ENCODE measurements around the gene GLYATL1.

GLYATL1 gene

DNA sequence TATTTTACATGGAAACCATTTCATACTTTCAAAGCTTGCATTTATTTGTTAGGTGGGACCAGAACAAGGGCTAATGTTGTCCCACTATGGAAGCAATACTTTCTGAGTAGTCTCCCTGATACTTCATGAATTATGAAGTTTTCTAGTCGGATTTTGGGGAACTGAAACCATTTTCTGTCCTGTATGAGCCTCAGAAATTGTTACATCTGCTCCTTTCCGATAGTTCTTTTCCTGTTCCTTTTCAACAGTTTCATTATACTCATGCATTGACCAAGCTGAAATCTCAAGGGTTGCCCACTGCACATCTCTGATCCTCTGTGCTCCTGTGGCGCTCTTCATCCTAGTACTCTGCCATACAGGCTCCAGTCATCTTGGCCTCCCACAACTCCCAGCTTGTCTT is 31.5 kb upstream of the GLYATL1 start:
- no peaks in the 10 kb centered on the region for H3K9me3 ChIP-seq (ENCODE audit: low read depth, low read length)
- H3K27ac ChIP-seq = no peak overlapping the region
- no peaks in the 10 kb centered on the region for H3K36me3 ChIP-seq (ENCODE audit: insufficient read depth, low read length)
- no peak for TF ChIP-seq EZH2 (IDR thresholded peaks at IDR 0.05)
- no peak for TF ChIP-seq POLR2AphosphoS5 (IDR thresholded peaks at IDR 0.05; ENCODE audit: borderline replicate concordance, low read depth, low read length)
- TF ChIP-seq FOXP2 (optimal IDR thresholded peaks at IDR 0.05; ENCODE audit: control extremely low read depth, extremely low read length, insufficient read depth) = no peak
- no peak overlapping the region for H3K4me3 ChIP-seq
- DNase-seq (ENCODE audit: low read depth, low spot score) = no peak
- no peak overlapping the region for H3K9ac ChIP-seq (ENCODE audit: insufficient read length)

DNA sequence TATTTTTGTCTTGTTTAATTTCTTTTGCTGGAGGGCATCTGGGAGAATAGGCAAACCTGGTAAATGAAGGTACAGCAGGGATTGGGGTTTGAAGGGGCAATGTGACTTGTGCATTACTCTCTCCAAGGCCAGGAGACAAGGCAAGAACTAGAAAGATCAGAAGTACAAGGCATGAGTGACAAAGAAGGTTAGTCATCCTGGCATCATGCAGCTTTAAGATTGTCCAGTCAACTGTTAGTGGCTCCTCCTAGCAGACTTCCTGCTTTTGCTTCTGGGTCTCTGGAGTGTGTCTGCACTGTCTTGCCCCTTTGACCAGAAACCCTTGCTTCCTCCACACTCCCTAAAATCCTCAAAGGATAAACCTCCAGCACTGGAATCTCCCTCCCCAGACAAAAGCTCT is 27.2 kb upstream of the GLYATL1 start:
- Histone ChIP-seq H3K4me3 (no peak overlapping the region), H3K36me3 (ENCODE audit: insufficient read depth, low read length) (no peaks in the 10 kb centered on the region), H3K9ac (ENCODE audit: insufficient read length) (no peak overlapping the region), H3K27ac (no peak overlapping the region), H3K9me3 (ENCODE audit: low read depth, low read length) (no peaks in the 10 kb centered on the region)
- no peak for DNase-seq (ENCODE audit: low read depth, low spot score)
- TF ChIP-seq EZH2 (IDR thresholded peaks at IDR 0.05) (no peak), FOXP2 (optimal IDR thresholded peaks at IDR 0.05; ENCODE audit: control extremely low read depth, extremely low read length, insufficient read depth) (no peak), POLR2AphosphoS5 (IDR thresholded peaks at IDR 0.05; ENCODE audit: borderline replicate concordance, low read depth, low read length) (no peak)

DNA sequence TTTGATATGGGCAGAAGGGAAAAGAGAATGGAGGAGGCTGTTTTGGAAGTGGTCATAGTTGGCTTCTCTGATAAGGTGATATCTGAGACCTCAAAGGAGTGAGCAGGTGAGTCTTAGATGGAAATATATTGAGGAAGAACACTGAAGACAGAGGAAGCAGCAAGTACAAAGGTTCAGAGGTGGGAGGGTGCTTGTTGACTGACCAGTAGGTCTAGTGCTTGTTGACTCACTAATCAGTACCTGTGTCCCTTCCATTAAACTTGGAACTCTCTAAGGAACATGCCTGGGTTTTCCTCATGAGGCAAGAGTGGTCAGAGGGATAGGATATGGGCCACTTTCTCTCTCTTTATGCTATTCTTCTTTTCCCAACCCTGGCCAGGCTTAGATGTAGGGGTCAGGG is 25.6 kb upstream of the GLYATL1 start:
- Histone ChIP-seq H3K9ac (ENCODE audit: insufficient read length) (no peak overlapping the region), H3K27ac (no peak overlapping the region), H3K4me3 (no peak overlapping the region), H3K36me3 (ENCODE audit: insufficient read depth, low read length) (no peaks in the 10 kb centered on the region), H3K9me3 (ENCODE audit: low read depth, low read length) (no peaks in the 10 kb centered on the region)
- DNase-seq (ENCODE audit: low read depth, low spot score) = no peak
- TF ChIP-seq POLR2AphosphoS5 (IDR thresholded peaks at IDR 0.05; ENCODE audit: borderline replicate concordance, low read depth, low read length) (no peak), EZH2 (IDR thresholded peaks at IDR 0.05) (no peak), FOXP2 (optimal IDR thresholded peaks at IDR 0.05; ENCODE audit: control extremely low read depth, extremely low read length, insufficient read depth) (no peak)

DNA sequence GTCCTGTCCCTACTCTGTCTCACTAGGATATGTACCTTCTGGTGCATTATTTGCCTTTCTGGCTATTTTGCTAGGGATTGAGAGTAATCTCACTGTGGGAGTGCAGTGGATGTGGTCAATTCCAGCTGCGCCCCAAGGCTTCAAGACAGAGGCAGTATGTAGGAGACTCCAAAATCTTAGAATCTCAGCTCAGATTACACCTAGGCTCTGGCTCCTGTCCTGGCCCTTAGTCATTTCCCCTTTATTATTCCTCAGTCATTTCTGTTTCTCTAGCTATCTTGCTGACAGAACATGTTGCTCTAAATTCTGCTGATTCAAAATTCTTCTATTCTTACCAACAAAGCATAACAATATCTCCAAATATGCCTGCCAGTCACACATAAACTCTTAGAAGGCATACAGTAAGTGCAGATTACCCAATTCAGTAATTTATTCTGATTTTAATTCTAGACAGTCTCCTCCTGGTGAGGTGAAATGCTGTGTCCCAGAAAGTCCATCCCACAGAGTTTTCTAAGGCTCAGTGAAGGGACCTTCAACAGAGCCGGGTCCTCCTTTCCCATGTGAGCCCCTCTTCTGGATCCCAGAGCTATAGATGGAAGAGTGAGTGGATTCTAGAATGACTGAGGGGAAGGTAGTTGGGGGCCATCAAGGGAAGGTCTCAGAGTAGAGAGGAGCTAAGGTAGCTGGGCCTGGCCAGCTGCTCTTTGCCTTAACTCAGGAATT is 24.3 kb upstream of the GLYATL1 start:
- H3K27ac ChIP-seq = no peak overlapping the region
- no peaks in the 10 kb centered on the region for H3K9me3 ChIP-seq (ENCODE audit: low read depth, low read length)
- no peak overlapping the region for H3K9ac ChIP-seq (ENCODE audit: insufficient read length)
- H3K36me3 ChIP-seq (ENCODE audit: insufficient read depth, low read length) = no peaks in the 10 kb centered on the region
- TF ChIP-seq POLR2AphosphoS5 (IDR thresholded peaks at IDR 0.05; ENCODE audit: borderline replicate concordance, low read depth, low read length) = no peak
- no peak for TF ChIP-seq FOXP2 (optimal IDR thresholded peaks at IDR 0.05; ENCODE audit: control extremely low read depth, extremely low read length, insufficient read depth)
- TF ChIP-seq EZH2 (IDR thresholded peaks at IDR 0.05) = no peak
- no peak for DNase-seq (ENCODE audit: low read depth, low spot score)
- H3K4me3 ChIP-seq = no peak overlapping the region

DNA sequence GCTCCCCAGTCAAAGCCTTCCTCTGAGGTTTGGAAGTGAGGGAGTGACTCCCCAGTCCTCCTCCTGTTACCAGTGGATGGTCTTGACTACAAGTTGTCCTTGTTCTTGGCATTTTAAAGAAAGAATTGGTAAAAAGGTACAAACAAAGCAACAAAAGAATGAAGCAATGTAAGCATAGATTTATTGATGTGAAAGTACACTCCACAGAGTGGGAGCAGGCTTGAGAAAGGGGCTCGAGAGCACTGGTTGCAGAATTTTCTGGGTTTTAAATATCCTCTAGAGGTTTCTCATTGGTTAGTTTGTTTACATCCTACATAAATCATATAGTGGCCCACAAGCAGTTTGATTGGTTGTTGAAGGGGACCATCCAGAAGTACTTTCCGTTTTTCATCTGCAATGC is 22.7 kb upstream of the GLYATL1 start:
- no peak for DNase-seq (ENCODE audit: low read depth, low spot score)
- H3K9ac ChIP-seq (ENCODE audit: insufficient read length) = no peak overlapping the region
- no peak for TF ChIP-seq EZH2 (IDR thresholded peaks at IDR 0.05)
- no peak for TF ChIP-seq POLR2AphosphoS5 (IDR thresholded peaks at IDR 0.05; ENCODE audit: borderline replicate concordance, low read depth, low read length)
- TF ChIP-seq FOXP2 (optimal IDR thresholded peaks at IDR 0.05; ENCODE audit: control extremely low read depth, extremely low read length, insufficient read depth) = no peak
- no peak overlapping the region for H3K4me3 ChIP-seq
- H3K27ac ChIP-seq = no peak overlapping the region
- no peaks in the 10 kb centered on the region for H3K36me3 ChIP-seq (ENCODE audit: insufficient read depth, low read length)
- no peaks in the 10 kb centered on the region for H3K9me3 ChIP-seq (ENCODE audit: low read depth, low read length)

DNA sequence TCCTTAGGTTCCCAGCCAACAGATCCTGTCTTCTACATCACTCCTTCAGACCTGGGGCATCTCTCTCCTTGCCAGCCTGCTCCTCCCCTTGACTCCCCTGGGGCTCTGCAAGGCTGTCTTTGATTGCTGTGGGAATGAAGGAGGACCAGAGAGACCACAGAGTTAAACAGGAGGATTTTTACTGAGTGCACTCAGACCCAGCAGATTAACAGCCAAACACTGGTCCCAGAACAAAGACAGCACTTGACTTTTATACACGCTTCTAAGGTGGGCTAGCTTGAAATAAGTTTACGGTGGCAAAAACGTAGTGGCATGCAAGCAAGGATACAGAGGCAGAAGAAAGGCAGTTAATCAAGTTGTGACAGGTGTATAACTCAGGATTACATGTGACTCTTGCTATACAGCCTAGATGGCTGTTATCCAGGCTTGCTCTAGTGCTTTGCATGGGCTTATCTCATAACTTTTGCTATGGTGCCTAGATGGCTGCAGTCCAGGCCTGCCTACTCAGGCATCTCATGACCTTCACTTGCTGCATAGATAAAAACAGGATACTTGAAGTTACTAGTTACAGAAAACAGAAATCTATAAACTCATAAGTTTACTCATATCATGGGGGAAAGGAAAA is 22.0 kb upstream of the GLYATL1 start:
- Histone ChIP-seq H3K9ac (ENCODE audit: insufficient read length) (no peak overlapping the region), H3K27ac (no peak overlapping the region), H3K36me3 (ENCODE audit: insufficient read depth, low read length) (no peaks in the 10 kb centered on the region), H3K4me3 (no peak overlapping the region), H3K9me3 (ENCODE audit: low read depth, low read length) (no peaks in the 10 kb centered on the region)
- DNase-seq (ENCODE audit: low read depth, low spot score) = no peak
- TF ChIP-seq EZH2 (IDR thresholded peaks at IDR 0.05) (no peak), POLR2AphosphoS5 (IDR thresholded peaks at IDR 0.05; ENCODE audit: borderline replicate concordance, low read depth, low read length) (no peak), FOXP2 (optimal IDR thresholded peaks at IDR 0.05; ENCODE audit: control extremely low read depth, extremely low read length, insufficient read depth) (no peak)

DNA sequence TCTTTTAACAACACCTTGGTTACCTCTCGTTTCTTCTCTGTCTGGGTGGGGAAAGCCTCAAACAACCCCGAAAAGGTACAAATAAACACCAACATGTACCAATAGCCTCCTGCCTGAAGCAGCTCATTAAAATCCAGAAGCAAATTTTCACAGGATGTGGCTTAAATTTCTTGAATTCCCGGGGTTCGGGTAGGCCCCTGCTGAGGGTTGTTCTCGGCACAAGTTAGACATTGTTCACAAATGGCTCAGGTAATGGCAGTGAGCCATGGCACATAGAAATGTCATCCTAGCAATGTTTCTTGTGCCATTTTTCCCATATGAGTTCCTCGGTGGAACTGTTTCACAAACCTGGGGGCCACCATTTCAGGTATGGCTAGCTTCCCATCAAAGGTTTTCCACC is 19.7 kb upstream of the GLYATL1 start:
- Histone ChIP-seq H3K36me3 (ENCODE audit: insufficient read depth, low read length) (no peaks in the 10 kb centered on the region), H3K4me3 (no peak overlapping the region), H3K9ac (ENCODE audit: insufficient read length) (no peak overlapping the region), H3K9me3 (ENCODE audit: low read depth, low read length) (no peaks in the 10 kb centered on the region), H3K27ac (no peak overlapping the region)
- DNase-seq (ENCODE audit: low read depth, low spot score) = no peak
- TF ChIP-seq POLR2AphosphoS5 (IDR thresholded peaks at IDR 0.05; ENCODE audit: borderline replicate concordance, low read depth, low read length) = no peak
- no peak for TF ChIP-seq EZH2 (IDR thresholded peaks at IDR 0.05)
- no peak for TF ChIP-seq FOXP2 (optimal IDR thresholded peaks at IDR 0.05; ENCODE audit: control extremely low read depth, extremely low read length, insufficient read depth)

DNA sequence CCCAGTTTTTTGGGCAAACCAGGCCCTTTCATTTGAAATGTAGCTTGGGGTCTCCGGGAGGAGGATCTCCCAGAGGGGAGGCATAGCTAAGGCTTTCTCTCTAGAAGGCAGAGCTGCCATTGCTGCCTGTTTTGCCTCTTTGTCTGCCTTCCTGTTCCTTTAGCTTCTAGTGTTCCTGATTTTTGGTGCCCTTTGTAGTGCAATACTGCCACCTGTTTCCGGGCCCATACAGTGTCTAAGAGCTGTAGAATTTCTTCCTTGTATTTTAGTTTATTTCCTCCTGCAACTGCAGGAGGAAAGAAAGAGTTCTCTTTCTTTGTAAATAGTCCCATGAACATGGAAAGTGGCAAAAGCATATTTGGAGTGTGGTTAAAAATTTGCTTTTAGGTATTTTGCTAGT is 19.3 kb upstream of the GLYATL1 start:
- Histone ChIP-seq H3K9me3 (ENCODE audit: low read depth, low read length) (no peaks in the 10 kb centered on the region), H3K36me3 (ENCODE audit: insufficient read depth, low read length) (no peaks in the 10 kb centered on the region), H3K4me3 (no peak overlapping the region), H3K9ac (ENCODE audit: insufficient read length) (no peak overlapping the region), H3K27ac (no peak overlapping the region)
- TF ChIP-seq FOXP2 (optimal IDR thresholded peaks at IDR 0.05; ENCODE audit: control extremely low read depth, extremely low read length, insufficient read depth) (no peak), EZH2 (IDR thresholded peaks at IDR 0.05) (no peak), POLR2AphosphoS5 (IDR thresholded peaks at IDR 0.05; ENCODE audit: borderline replicate concordance, low read depth, low read length) (no peak)
- no peak for DNase-seq (ENCODE audit: low read depth, low spot score)
